Adrenal gland (tissue), 12 donors: ENCODE results near the gene AHRR. TPM values are rescaled to one million over a fixed set of nuclear protein-coding genes. Genes with fewer than 3 reads are reported as not detected.
A peak's percentile ranks its signal among the peaks of the same experiment; 100 is the strongest.

Experiments used
- DNase-seq, 7 donors: peaks; one replicate each; pipeline ENCODE4 v3.0.0-alpha.2; 2019 to 2020
- H3K27ac ChIP-seq, 5 donors: fragments of 200-600 bp; sonication (generic) in 4 of 5; 1 replicate in 3 of 5; 2 replicates in 2 of 5; pipeline versions ENCODE4 v1.5.1 to v1.8.0; 2016 to 2020; ENCODE audit warnings: mild to moderate bottlenecking in 1 of 5
- H3K27me3 ChIP-seq: fragments of 200-600 bp; 2 replicates; pipeline ENCODE4 v1.8.0; 2021
- H3K36me3 ChIP-seq, 2 donors: fragments of 200-600 bp; replicated peaks in 1 of 2; 1 replicate in 1 of 2; 2 replicates in 1 of 2; pipeline versions ENCODE4 v1.5.1 to v1.8.0; 2018 to 2022
- H3K4me1 ChIP-seq, 2 donors: fragments of 200-600 bp; replicated peaks in 1 of 2; 1 replicate in 1 of 2; 2 replicates in 1 of 2; pipeline versions ENCODE4 v1.5.1 to v1.8.0; 2018 to 2021
- H3K4me3 ChIP-seq, 4 donors: fragments of 200-600 bp; sonication (generic) in 3 of 4; one replicate each; pipeline ENCODE4 v1.5.1; 2016 to 2018
- H3K9me3 ChIP-seq, 3 donors: fragments of 200-600 bp; sonication (generic) in 1 of 3; replicated peaks in 1 of 3; 1 replicate in 2 of 3; 2 replicates in 1 of 3; pipeline versions ENCODE4 v1.5.1 to v1.8.0; 2016 to 2021
- CTCF ChIP-seq, 6 experiments: fragments of 450-650 bp in 4 of 6; fragments of 200-600 bp in 2 of 6; sonication (generic) in 1 of 6; IDR thresholded peaks; 1 replicate in 5 of 6; 2 replicates in 1 of 6; pipeline versions ENCODE4 v1.5.1 to v1.8.0; 2016 to 2021; ENCODE audit warnings: antibody characterized with exemption in 6 of 6, mild to moderate bottlenecking in 2 of 6, moderate library complexity in 1 of 6
- POLR2A ChIP-seq, 2 donors: fragments of 450-650 bp; IDR thresholded peaks; one replicate each; pipeline ENCODE4 v1.6.1; 2017; ENCODE audit warnings: antibody characterized with exemption in 2 of 2, mild to moderate bottlenecking in 2 of 2, moderate library complexity in 1 of 2
- WGBS, 4 donors: extraction: QIAGEN DNeasy Blood & Tissue Kit in 2 of 4; methylation state at CpG; one replicate each; pipeline versions ENCODE4 v1.1.5 to v1.1.7; 2013 to 2017; 5-methylcytosine and 5-hydroxymethylcytosine counted together
- intact Hi-C, 2 donors: fragments of 100-400 bp; cut with DNase I; formaldehyde crosslinking; loops; one replicate each; pipeline versions ENCODE4 v1.14.1 to v1.15.0; 2022 to 2023
- polyA plus RNA-seq, 3 donors: library from polyadenylated mRNA; stranded (reverse); fragments of 200-250 nt in 2 of 3; fragments of 350-450 nt in 1 of 3; fragmentation: Illumina TruSeq in 1 of 3; extraction: RNeasy Lipid Tissue Mini Kit (QIAGEN cat#74804) in 1 of 3; gene quantifications; one replicate each; pipeline ENCODE4 v1.2.3, GENCODE V29; 2013 to 2014
- total RNA-seq, 9 donors: library from RNA; depleted of rRNA in 4 of 9; stranded (reverse); fragments of >200 nt in 4 of 9; fragments of 120-200 nt in 1 of 9; fragmentation: NEBNext Ultra II Directional in 1 of 9; extraction: Animal tissue kit (Norgen Biotek cat#: 25700) in 1 of 9; gene quantifications; one replicate each; pipeline versions ENCODE4 v1.1.0 to v1.2.4, GENCODE V29; 2013 to 2023
- donor health status: healthy with polysubstance abuse.
- donor health status: Bipolar disorder and iron deficiency.
- donor health status: DM: yes; HTN: yes; CAD: no.
- donor health status: DM: no; HTN: no; CAD: no.
- donor health status: DM: no; HTN: no; CAD: no.
- donor health status: DM: yes; HTN: yes; CAD: no.

The AHRR gene
- total and polyA plus RNA-seq, 12 donors = 0.17 to 3.6 (median 0.99) TPM

GRCh38 chr5:453725-454481, 132.4 kb downstream of the AHRR start:
- H3K4me1 ChIP-seq = no peaks in the 10 kb centered on the region
- H3K36me3 ChIP-seq = peaks cover 0 to 66% of the 10 kb centered on the region in 2 donors
- H3K9me3 ChIP-seq = peaks cover 0 to 11% (median 5%) of the 10 kb centered on the region in 3 donors
- peak in 3 of 7 donors; percentile 4 to 42 (median 8) for DNase-seq
- H3K4me3 ChIP-seq = no peak overlapping the region
- 92 to 97% (median 95%) methylated on average over 14 to 16 of the region's 16 CpGs for WGBS, 4 donors
- intact Hi-C loops = no loop called here
- H3K27ac ChIP-seq = no peak overlapping the region
- H3K27me3 ChIP-seq = no peaks in the 10 kb centered on the region
- TF ChIP-seq CTCF (IDR thresholded peaks at IDR 0.05) (no peak), POLR2A (IDR thresholded peaks at IDR 0.05) (no peak)

- TF ChIP-seq POLR2A (IDR thresholded peaks at IDR 0.05) (no peak), CTCF (IDR thresholded peaks at IDR 0.05) (no peak)
- intact Hi-C loops = no loop called here
- 79 to 95% (median 85%) methylated on average over 11 of the region's 11 CpGs for WGBS, 4 donors
- Histone ChIP-seq H3K9me3 (peaks cover 0 to 11% (median 5%) of the 10 kb centered on the region in 3 donors), H3K36me3 (peaks cover 0 to 66% of the 10 kb centered on the region in 2 donors), H3K27me3 (no peaks in the 10 kb centered on the region), H3K4me1 (no peaks in the 10 kb centered on the region), H3K27ac (no peak overlapping the region), H3K4me3 (no peak overlapping the region)
- peak in 3 of 7 donors; percentile 2 to 38 (median 7) for DNase-seq
Measured at GRCh38 chr5:454936-455335, 133.4 kb downstream of the AHRR start.

GRCh38 chr5:455806-456205, 134.3 kb downstream of the AHRR start:
- peak in 1 of 7 donors; percentile 24 for DNase-seq

More at GRCh38 chr5:455806-456205, 134.3 kb downstream of the AHRR start:
- intact Hi-C loops = no loop called here
- TF ChIP-seq CTCF (IDR thresholded peaks at IDR 0.05) (no peak), POLR2A (IDR thresholded peaks at IDR 0.05) (no peak)
- H3K4me1 ChIP-seq = no peaks in the 10 kb centered on the region
- no peak overlapping the region for H3K27ac ChIP-seq
- no peak overlapping the region for H3K4me3 ChIP-seq
- no peaks in the 10 kb centered on the region for H3K27me3 ChIP-seq
- 94 to 95% (median 94%) methylated on average over 11 of the region's 11 CpGs for WGBS, 4 donors
- peaks cover 0 to 11% (median 5%) of the 10 kb centered on the region in 3 donors for H3K9me3 ChIP-seq
- peaks cover 0 to 69% of the 10 kb centered on the region in 2 donors for H3K36me3 ChIP-seq
